GM19397 (cell line): Measurements from ENCODE around the gene TMEM30B.
"Not testable (repeated sequence)": the region's sequence is repeated elsewhere in the genome, so short reads cannot be mapped to it uniquely, and the experiment has no call there.

Source experiments
- ATAC-seq: cut with Tn5 transposase; IDR thresholded peaks from one replicate; pipeline ENCODE4 v1.9.1; 2021; ENCODE audit warnings: mild to moderate bottlenecking, moderate library complexity; ENCODE audit not compliant: unreplicated experiment

TMEM30B gene

GRCh38 chr14:61266891-61267740, 14.0 kb downstream of the TMEM30B start:
- ATAC-seq: no peak

DNA sequence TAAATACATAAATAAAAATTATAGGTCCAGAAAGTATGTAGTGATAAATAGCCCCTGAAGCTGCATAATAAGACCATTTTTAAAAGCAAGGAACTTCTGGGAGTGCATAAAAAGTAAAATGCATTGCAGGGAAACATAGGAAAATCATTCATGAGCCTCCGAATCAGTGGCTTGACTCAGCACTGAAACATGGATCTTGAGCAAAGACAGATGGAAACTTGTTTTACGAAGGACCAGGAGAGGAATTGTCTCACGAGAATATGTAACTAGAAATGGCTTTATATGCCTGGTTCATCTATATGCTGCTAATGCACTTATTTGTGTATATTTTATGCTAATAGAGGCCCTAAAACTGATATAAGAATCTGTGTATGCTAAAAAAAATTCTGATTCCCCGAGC, 14.7 kb downstream of the TMEM30B start:
- ATAC-seq: no peak

DNA sequence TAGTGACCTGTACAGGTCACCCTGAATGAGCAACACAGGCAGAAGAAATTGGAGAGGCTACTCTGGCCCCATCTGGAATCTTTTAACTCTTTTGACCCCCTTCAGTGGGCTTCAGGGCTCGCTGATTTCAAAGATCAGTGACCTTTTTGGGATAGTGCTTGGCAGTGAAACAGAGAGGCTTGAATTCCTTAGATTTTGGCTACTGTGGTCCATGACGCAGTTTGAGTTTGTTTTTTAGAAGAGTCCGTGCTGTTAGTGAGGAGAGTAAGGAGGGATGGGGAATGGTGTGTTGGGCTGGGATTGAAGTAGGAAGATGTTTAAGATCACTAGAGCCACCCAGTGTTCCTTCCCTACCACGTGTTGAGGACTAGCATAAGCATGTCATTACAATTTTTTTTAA, 16.5 kb downstream of the TMEM30B start:
- no peak for ATAC-seq

- no peak for ATAC-seq
Observed at GRCh38 chr14:61264010-61264571, 17.0 kb downstream of the TMEM30B start.

DNA sequence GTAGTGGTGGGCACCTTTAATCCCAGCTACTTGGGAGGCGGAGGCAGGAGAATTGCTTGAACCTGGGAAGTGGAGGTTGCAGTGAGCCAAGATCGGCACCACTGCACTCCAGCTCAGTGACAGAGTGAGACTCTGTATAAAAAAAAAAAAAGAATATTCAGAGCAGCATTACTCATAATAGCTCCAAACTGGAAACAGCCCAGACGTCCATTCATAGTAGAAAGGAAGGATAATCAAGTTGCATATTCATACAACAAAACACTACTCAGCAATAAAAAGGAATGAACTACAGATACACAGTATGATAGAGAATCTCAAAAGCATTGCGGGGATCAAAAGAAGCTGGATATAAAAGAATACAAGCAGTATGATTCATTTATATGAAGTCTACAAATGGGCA, 19.1 kb downstream of the TMEM30B start:
- no peak for ATAC-seq

GRCh38 chr14:61260939-61261776, 20.0 kb downstream of the TMEM30B start:
- no peak for ATAC-seq

DNA sequence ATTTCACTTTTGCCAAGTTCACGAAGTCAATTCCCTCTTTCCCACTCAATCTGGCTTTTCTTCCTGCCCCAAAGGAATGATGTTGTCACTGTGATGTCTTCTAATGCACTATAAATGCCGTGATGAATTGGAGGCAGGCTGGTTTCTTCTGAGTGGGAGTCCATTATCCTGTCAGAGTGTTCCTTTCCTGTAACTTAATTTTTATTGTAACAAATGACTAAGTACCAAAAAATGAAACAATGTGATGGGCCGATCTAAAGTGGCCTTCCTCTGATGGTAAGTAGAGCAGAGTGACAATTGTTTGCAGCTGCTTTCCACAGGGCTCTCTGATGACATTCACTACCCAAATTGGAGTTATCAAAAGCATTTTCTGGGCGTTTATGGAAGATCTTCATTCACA, 22.2 kb downstream of the TMEM30B start:
- ATAC-seq: no peak

DNA sequence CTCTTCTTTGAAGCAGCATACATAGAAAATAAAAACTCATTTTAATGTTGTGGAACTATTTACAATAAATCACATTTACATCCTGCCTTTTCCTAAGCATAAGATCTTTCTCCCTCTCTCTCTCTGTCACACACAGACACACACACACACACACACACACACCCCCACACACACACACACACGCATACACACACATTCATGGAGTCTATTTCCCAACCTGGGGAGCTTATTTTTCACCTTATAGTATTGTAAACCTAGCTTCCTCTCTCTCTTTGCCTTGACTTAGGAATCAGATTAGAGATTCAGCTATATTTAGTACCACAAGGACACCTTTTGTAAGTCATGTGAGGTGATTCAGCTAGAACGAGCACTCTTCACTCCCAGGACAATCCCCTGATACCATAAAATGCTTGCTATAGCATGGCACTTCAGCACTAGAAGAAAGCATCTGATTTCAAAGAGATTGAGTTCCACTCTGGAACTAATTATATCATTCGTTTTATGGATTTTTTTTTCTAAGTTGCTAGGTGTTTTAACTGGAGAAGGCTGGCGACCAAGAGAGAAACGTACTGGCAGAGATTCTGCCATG, 23.6 kb downstream of the TMEM30B start:
- no peak for ATAC-seq

- no peak for ATAC-seq
Observed at GRCh38 chr14:61256826-61257468, 24.2 kb downstream of the TMEM30B start.

- ATAC-seq: no peak
Observed at GRCh38 chr14:61255968-61256367, 25.2 kb downstream of the TMEM30B start.

- no peak for ATAC-seq
Observed at GRCh38 chr14:61254808-61255526, 26.2 kb downstream of the TMEM30B start.

- ATAC-seq: no peak
Observed at GRCh38 chr14:61253064-61253738, 27.9 kb downstream of the TMEM30B start.

DNA sequence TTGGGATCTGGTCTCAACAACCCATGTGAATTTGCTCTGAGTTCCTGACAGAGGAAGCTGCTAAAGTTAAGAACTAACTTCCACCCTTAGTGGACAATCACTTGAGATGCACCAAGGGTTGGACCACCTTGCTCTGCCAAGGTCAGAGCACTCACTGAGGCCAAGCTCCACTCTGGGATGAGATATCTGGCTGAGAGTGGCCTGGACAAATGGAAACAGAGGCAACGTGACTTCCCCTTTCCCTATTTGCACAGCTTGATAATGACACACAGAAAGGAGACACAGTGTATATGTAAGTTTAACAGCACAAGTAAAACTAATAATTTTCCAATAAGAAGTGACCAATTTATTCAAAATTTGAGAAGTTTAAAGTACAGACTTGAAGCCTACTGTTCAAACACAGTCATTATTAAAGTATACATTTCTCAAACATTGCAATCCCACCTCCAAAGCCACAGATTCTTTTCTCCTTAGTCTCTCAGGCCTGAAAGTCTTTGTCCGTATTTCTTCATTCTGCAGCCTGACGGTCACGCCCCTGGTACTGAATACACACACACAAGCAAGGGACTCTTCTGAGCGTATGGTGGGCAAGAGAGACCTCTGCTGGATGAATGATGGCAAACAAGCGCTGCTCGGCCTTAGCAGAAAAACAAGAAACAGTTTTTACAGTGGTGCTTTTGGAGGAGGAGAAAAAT, 28.6 kb downstream of the TMEM30B start:
- peak; percentile 90 for ATAC-seq

DNA sequence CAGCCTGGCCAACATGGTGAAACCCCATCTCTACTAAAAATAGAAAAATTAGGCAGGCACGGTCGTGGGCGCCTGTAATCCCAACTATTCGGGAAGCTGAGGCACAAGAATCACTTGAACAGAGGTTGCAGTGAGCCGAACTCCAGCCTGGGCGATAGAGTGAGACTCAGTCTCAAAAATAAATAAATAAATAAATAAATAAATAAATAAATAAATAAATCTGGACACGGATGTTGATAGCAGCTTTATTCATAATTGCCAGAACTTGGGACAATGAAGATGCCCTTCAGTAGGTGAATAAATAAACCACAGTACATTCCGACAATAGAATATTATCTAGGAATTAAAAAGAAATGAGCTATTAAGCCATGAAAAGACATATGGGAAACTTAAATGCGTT, 31.1 kb downstream of the TMEM30B start:
- no peak for ATAC-seq

GRCh38 chr14:61247935-61248334, 33.2 kb downstream of the TMEM30B start:
- ATAC-seq: no peak

GRCh38 chr14:61246721-61247120, 34.4 kb downstream of the TMEM30B start:
- ATAC-seq: no peak

DNA sequence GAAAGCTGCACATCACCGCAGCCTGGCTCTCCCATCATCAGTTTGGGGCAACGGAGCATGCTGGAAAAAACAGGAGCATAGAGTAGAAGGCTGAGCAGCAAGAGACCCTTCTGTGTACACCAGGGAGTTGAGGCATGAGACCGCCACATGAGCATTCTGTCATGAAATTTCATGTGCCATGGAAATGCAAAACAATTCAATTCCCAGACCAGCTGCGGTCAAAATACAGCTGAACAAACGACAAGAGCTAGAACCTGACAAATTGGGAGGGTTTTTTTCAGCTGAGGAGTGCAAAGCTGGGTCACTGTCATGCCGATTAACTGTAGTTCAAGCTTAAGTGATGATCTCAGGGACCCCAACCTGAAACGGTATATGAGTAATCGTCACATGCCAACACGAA, 37.1 kb downstream of the TMEM30B start:
- no peak for ATAC-seq

GRCh38 chr14:61240206-61240605, 40.9 kb downstream of the TMEM30B start:
- ATAC-seq: no peak

GRCh38 chr14:61239285-61239684, 41.9 kb downstream of the TMEM30B start:
- ATAC-seq: not testable (repeated sequence)
